Esophagus muscularis mucosa (tissue), 4 donors: ENCODE results near the gene ACR. TPM values are rescaled to one million over a fixed set of nuclear protein-coding genes. Genes with fewer than 3 reads are reported as not detected.
A peak's percentile ranks its signal among the peaks of the same experiment; 100 is the strongest.

Experiments used
- DNase-seq: peaks from one replicate; pipeline ENCODE4 v3.0.0-alpha.2; 2017; ENCODE audit errors: extremely low spot score
- H3K27ac ChIP-seq, 4 donors: fragments of 200-600 bp; sonication (generic); replicated peaks in 1 of 4; 1 replicate in 3 of 4; 2 replicates in 1 of 4; pipeline ENCODE4 v1.5.1; 2016 to 2019; ENCODE audit warnings: mild to moderate bottlenecking in 1 of 4
- H3K27me3 ChIP-seq, 4 donors: fragments of 200-600 bp; sonication (generic); one replicate each; pipeline versions ENCODE4 v1.5.1 to v1.6.0; 2016 to 2019
- H3K36me3 ChIP-seq, 4 donors: fragments of 200-600 bp; sonication (generic); one replicate each; pipeline ENCODE4 v1.5.1; 2016 to 2019
- H3K4me1 ChIP-seq, 4 donors: fragments of 200-600 bp; sonication (generic); one replicate each; pipeline ENCODE4 v1.5.1; 2016 to 2019
- H3K4me3 ChIP-seq, 4 donors: fragments of 200-600 bp; sonication (generic); 1 replicate in 2 of 4; 2 replicates in 2 of 4; pipeline ENCODE4 v1.5.1; 2016 to 2019; ENCODE audit warnings: mild to moderate bottlenecking in 4 of 4, moderate library complexity in 1 of 4
- H3K9me3 ChIP-seq, 4 donors: fragments of 200-600 bp; sonication (generic); 1 replicate in 3 of 4; 2 replicates in 1 of 4; pipeline ENCODE4 v1.5.1; 2016 to 2019
- EP300 ChIP-seq: sonication (generic); formaldehyde crosslinking; IDR thresholded peaks from one replicate; pipeline ENCODE4 v1.6.1; 2017; ENCODE audit warnings: antibody characterized with exemption
- POLR2A ChIP-seq: fragments of 450-650 bp; IDR thresholded peaks from one replicate; pipeline ENCODE4 v1.6.1; 2017; ENCODE audit warnings: antibody characterized with exemption, moderate library complexity, mild to moderate bottlenecking, low read depth
- POLR2AphosphoS5 ChIP-seq, 2 donors: sonication (generic); formaldehyde crosslinking; IDR thresholded peaks; one replicate each; pipeline ENCODE4 v1.6.1; 2017; ENCODE audit warnings: antibody characterized with exemption in 2 of 2
- WGBS: methylation state at CpG from one replicate; pipeline ENCODE4 v1.1.5; 2018; 5-methylcytosine and 5-hydroxymethylcytosine counted together
- intact Hi-C: fragments of 100-400 bp; cut with DNase I; formaldehyde crosslinking; loops from one replicate; pipeline ENCODE4 v1.15.1; 2023
- total RNA-seq, 4 donors: library from RNA; depleted of rRNA; stranded (reverse); fragments of >200 nt; gene quantifications; one replicate each; pipeline versions ENCODE4 v1.1.0 to v1.2.1, GENCODE V29; 2016
- TF ChIP-seq, protein P1 (sequence below), 3 experiments: fragments of 200-600 bp in 2 of 3; fragments of 450-650 bp in 1 of 3; sonication (generic) in 2 of 3; IDR thresholded peaks; one replicate each; pipeline ENCODE4 v1.5.1; 2017 to 2019; ENCODE audit warnings: antibody characterized with exemption in 3 of 3, mild to moderate bottlenecking in 2 of 3, moderate library complexity in 1 of 3

The ACR gene
- total RNA-seq, 4 donors from 2014 or later: 0.42 to 0.46 TPM; not detected in 2

DNA sequence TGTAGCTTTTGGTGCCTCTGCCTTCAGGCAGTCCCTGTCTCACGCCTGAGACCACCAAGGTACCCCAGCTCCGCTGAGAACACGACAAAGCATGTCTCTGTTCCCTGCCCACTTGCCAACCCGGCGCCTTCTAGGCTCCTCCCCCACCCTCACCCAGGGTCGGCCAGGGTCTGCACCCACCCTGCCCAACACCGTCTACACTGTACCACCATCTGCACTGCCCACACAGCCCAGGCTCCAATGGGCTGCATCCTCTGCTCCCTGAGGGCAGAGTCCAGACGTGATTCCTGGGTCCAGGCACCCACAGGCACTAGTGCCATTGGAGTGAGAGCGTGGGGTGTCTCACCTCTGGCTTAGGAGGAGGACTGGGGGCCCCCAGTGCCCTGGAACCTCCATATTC lies 22.8 kb upstream of the ACR start:
- H3K36me3 ChIP-seq: peaks cover 0 to 70% (median 23%) of the 10 kb centered on the region in 4 donors
- H3K27me3 ChIP-seq: peaks cover 0 to 21% (median 0%) of the 10 kb centered on the region in 4 donors
- peak overlapping the region in 1 of 4 donors; percentile 20 for H3K27ac ChIP-seq
- 86% methylated on average over 9 of the region's 9 CpGs for WGBS
- H3K4me1 ChIP-seq: peaks cover 13 to 34% (median 28%) of the 10 kb centered on the region in 4 donors
- no peak overlapping the region for H3K4me3 ChIP-seq
- TF ChIP-seq EP300 (no peak), POLR2A (no peak), POLR2AphosphoS5 (IDR thresholded peaks at IDR 0.05) (no peak)
- TF ChIP-seq, protein P1, sequence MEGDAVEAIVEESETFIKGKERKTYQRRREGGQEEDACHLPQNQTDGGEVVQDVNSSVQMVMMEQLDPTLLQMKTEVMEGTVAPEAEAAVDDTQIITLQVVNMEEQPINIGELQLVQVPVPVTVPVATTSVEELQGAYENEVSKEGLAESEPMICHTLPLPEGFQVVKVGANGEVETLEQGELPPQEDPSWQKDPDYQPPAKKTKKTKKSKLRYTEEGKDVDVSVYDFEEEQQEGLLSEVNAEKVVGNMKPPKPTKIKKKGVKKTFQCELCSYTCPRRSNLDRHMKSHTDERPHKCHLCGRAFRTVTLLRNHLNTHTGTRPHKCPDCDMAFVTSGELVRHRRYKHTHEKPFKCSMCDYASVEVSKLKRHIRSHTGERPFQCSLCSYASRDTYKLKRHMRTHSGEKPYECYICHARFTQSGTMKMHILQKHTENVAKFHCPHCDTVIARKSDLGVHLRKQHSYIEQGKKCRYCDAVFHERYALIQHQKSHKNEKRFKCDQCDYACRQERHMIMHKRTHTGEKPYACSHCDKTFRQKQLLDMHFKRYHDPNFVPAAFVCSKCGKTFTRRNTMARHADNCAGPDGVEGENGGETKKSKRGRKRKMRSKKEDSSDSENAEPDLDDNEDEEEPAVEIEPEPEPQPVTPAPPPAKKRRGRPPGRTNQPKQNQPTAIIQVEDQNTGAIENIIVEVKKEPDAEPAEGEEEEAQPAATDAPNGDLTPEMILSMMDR (IDR thresholded peaks at IDR 0.05): no peak
- intact Hi-C loops: no loop called here
- no peaks in the 10 kb centered on the region for H3K9me3 ChIP-seq
- DNase-seq: no peak

DNA sequence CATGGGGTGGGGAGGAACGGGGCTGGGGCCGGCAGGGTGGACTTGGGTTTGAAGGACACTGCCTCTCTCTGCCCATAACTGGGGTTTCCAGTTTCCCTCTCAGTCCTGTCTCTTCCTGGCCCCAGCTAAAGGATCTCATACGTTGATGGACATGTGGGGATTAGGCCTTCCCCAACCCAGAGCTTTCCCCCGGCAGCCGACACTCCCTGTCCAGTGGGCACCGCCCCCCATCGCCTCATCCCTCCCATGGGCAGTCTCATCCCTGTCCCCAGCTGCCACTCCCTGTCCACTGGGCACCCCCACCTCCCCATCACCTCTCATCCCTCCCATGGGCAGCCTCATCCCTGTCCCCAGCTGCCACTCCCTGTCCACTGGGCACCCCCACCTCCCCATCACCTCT lies 22.2 kb upstream of the ACR start:
- Histone ChIP-seq H3K36me3 (peaks cover 0 to 65% (median 23%) of the 10 kb centered on the region in 4 donors), H3K27ac (no peak overlapping the region), H3K27me3 (peaks cover 0 to 26% (median under 1%) of the 10 kb centered on the region in 4 donors), H3K4me3 (no peak overlapping the region), H3K4me1 (peaks cover 19 to 39% (median 29%) of the 10 kb centered on the region in 4 donors), H3K9me3 (no peaks in the 10 kb centered on the region)
- TF ChIP-seq, protein P1 (IDR thresholded peaks at IDR 0.05): no peak
- TF ChIP-seq POLR2A (no peak), POLR2AphosphoS5 (IDR thresholded peaks at IDR 0.05) (no peak)
- 87% methylated on average over 5 of the region's 7 CpGs for WGBS
- DNase-seq: no peak
- intact Hi-C loops: no loop called here

DNA sequence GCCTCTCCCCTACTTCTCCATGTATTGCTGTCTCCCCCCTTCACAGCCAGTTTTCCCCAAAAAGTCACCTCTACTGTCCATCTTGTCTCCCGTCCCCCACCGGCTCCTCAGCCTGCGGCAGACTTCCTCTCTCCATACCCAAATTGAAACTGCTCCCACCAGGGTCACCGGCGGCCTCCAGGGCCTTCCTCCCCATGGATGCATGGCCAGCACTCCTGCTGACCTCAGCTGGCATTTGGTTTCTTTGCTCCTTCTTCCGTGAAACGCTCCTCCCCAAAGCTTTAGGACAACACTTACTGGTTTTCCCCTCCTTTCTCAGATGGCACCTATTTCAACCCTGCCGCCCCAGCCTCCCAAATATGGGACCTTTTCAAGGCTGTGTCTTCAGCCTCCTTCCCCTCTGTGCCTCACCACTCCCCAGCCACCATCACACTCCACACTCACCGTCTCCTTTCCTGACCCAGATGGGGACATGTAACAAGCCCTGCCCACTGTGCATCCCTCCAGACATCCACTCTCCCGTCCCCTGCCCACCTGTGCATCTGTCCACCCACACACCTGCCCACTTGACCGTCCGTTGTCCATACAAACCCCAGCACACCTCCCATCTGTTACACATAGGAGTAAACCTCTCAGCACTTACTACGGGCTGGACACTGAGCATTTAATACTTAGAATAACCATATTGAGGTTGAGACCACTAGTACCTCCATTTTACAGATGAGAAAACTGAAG lies 21.5 kb upstream of the ACR start:
- 91% methylated on average over 13 of the region's 13 CpGs for WGBS

DNA sequence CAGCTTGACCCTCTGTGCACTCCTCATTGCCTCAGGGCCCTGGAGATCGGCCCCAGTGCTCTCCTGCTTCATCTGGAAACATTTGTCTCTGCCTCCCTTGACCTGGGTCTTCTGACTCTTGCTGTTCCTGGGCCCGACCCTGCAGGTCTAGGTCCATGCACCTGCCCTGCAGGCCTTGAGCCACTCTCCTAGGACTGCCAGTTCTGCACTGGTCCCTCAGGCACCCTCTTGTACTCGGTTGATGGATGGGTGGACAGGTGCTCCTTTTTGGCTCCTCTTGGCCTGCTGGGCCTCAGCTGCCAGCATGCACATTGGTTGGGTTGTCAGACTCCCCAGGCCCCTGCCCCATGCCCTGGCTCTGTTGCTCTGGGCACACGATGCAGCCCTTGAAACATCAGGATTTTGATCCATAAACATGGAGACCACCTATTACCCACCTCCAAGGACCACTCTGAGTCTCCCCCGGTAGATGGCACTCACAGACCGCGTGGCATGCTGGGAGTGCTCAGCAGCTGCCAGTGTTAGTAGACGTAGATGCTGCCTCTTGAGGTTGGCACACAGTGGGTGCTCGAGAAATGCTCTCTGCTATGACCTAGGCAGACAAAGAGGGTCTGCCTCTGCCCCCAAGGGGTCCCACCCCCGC lies 20.2 kb upstream of the ACR start:
- Histone ChIP-seq H3K27ac (no peak overlapping the region), H3K9me3 (no peaks in the 10 kb centered on the region), H3K27me3 (peaks cover 0 to 47% (median 4%) of the 10 kb centered on the region in 4 donors), H3K4me1 (peaks cover 26 to 40% (median 28%) of the 10 kb centered on the region in 4 donors), H3K4me3 (no peak overlapping the region), H3K36me3 (peaks cover 0 to 74% (median 33%) of the 10 kb centered on the region in 4 donors)
- DNase-seq: no peak
- intact Hi-C loops: no loop called here
- WGBS: 82% methylated on average over 4 of the region's 10 CpGs
- TF ChIP-seq POLR2AphosphoS5 (IDR thresholded peaks at IDR 0.05): no peak
- TF ChIP-seq POLR2A: no peak
- TF ChIP-seq, protein P1 (IDR thresholded peaks at IDR 0.05): no peak
- TF ChIP-seq EP300: no peak

More for the DNA sequence above, 21.5 kb upstream of the ACR start:
- Histone ChIP-seq H3K27ac (no peak overlapping the region), H3K36me3 (peaks cover 0 to 65% (median 25%) of the 10 kb centered on the region in 4 donors), H3K27me3 (peaks cover 0 to 33% (median 4%) of the 10 kb centered on the region in 4 donors), H3K9me3 (no peaks in the 10 kb centered on the region), H3K4me3 (no peak overlapping the region), H3K4me1 (peaks cover 22 to 45% (median 30%) of the 10 kb centered on the region in 4 donors)
- DNase-seq: no peak
- no peak for TF ChIP-seq POLR2AphosphoS5 (IDR thresholded peaks at IDR 0.05)
- TF ChIP-seq, protein P1 (IDR thresholded peaks at IDR 0.05): no peak
- no peak for TF ChIP-seq POLR2A
- TF ChIP-seq EP300: no peak
- intact Hi-C loops: no loop called here
